ENCODE measurements around the gene MALAT1. TPM values are rescaled to one million over a fixed set of nuclear protein-coding genes. Genes with fewer than 3 reads are reported as not detected.

The MALAT1 gene
- total and polyA plus RNA-seq, 8 donors = 608 to 15,875 (median 753) TPM

- H3K36me3 ChIP-seq = peaks cover 4 to 37% of the 10 kb centered on the region in 2 donors
- no peak for ATAC-seq
- no peaks in the 10 kb centered on the region for H3K27me3 ChIP-seq
- intact Hi-C loops (cut with DNase I) = loop anchor here (5.0 kb wide), 1 partner anchor 78 kb away; the partner anchor contains the start of gene NEAT1 (in 2 of the 2)
- no peak for DNase-seq
- H3K4me3 ChIP-seq = peak overlapping the region; percentile 50 to 77
- TF ChIP-seq CTCF (IDR thresholded peaks at IDR 0.05) = no peak
- H3K27ac ChIP-seq = peak overlapping the region; percentile 98 to 99
- H3K4me1 ChIP-seq = peaks cover 14 to 29% of the 10 kb centered on the region in 2 donors
- no peaks in the 10 kb centered on the region for H3K9me3 ChIP-seq
Measured at GRCh38 chr11:65499713-65500386, 1.0 kb downstream of the MALAT1 start.

- Histone ChIP-seq H3K36me3 (peaks cover 4 to 44% of the 10 kb centered on the region in 2 donors), H3K27me3 (no peaks in the 10 kb centered on the region), H3K9me3 (no peaks in the 10 kb centered on the region), H3K4me1 (peaks cover 15 to 29% of the 10 kb centered on the region in 2 donors), H3K27ac (peak overlapping the region; percentile 98 to 99), H3K4me3 (peak overlapping the region; percentile 50 to 77)
- TF ChIP-seq CTCF (IDR thresholded peaks at IDR 0.05) = no peak
- intact Hi-C loops (cut with DNase I) = loop anchor here in 1 of 2 donors (5.0 kb wide), 1 partner anchor 78 kb away; the partner anchor contains the start of gene NEAT1
- peak in 2 of 4 donors; percentile 58 to 80 for DNase-seq
- ATAC-seq = no peak
Measured at GRCh38 chr11:65500387-65501185, 1.7 kb downstream of the MALAT1 start.

DNA sequence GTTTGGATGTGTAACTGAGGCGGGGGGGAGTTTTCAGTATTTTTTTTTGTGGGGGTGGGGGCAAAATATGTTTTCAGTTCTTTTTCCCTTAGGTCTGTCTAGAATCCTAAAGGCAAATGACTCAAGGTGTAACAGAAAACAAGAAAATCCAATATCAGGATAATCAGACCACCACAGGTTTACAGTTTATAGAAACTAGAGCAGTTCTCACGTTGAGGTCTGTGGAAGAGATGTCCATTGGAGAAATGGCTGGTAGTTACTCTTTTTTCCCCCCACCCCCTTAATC, 2.3 kb downstream of the MALAT1 start:
- peaks cover 12 to 29% of the 10 kb centered on the region in 2 donors for H3K4me1 ChIP-seq
- H3K36me3 ChIP-seq = peaks cover 4 to 50% of the 10 kb centered on the region in 2 donors
- ATAC-seq (no peak), DNase-seq (no peak)
- H3K4me3 ChIP-seq = peak overlapping the region; percentile 50 to 77
- H3K9me3 ChIP-seq = no peaks in the 10 kb centered on the region
- intact Hi-C loops (cut with DNase I) = loop anchor here in 1 of 2 donors (5.0 kb wide), 1 partner anchor 79 kb away; the partner anchor contains the start of gene NEAT1
- H3K27me3 ChIP-seq = no peaks in the 10 kb centered on the region
- no peak for TF ChIP-seq CTCF (IDR thresholded peaks at IDR 0.05)
- peak overlapping the region; percentile 98 to 99 for H3K27ac ChIP-seq

DNA sequence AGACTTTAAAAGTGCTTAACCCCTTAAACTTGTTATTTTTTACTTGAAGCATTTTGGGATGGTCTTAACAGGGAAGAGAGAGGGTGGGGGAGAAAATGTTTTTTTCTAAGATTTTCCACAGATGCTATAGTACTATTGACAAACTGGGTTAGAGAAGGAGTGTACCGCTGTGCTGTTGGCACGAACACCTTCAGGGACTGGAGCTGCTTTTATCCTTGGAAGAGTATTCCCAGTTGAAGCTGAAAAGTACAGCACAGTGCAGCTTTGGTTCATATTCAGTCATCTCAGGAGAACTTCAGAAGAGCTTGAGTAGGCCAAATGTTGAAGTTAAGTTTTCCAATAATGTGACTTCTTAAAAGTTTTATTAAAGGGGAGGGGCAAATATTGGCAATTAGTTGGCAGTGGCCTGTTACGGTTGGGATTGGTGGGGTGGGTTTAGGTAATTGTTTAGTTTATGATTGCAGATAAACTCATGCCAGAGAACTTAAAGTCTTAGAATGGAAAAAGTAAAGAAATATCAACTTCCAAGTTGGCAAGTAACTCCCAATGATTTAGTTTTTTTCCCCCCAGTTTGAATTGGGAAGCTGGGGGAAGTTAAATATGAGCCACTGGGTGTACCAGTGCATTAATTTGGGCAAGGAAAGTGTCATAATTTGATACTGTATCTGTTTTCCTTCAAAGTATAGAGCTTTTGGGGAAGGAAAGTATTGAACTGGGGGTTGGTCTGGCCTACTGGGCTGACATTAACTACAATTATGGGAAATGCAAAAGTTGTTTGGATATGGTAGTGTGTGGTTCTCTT, 2.8 kb downstream of the MALAT1 start:
- Histone ChIP-seq H3K4me3 (peak overlapping the region; percentile 50 to 77), H3K27me3 (no peaks in the 10 kb centered on the region), H3K9me3 (no peaks in the 10 kb centered on the region), H3K36me3 (peaks cover 4 to 55% of the 10 kb centered on the region in 2 donors), H3K27ac (peak overlapping the region; percentile 98 to 99), H3K4me1 (peaks cover 6 to 29% of the 10 kb centered on the region in 2 donors)
- no peak for TF ChIP-seq CTCF (IDR thresholded peaks at IDR 0.05)
- no peak for ATAC-seq
- DNase-seq = no peak
- intact Hi-C loops (cut with DNase I) = loop anchor here in 1 of 2 donors (5.0 kb wide), 1 partner anchor 79 kb away; the partner anchor contains the start of gene NEAT1
